Panc1 (cell line): ENCODE results near the gene HERC5.

ENCODE experiments used
- CTCF ChIP-seq: fragments of 450-650 bp; IDR thresholded peaks from 2 replicates; pipeline ENCODE4 v1.5.1; 2017; ENCODE audit warnings: mild to moderate bottlenecking
- POLR2AphosphoS5 ChIP-seq: IDR thresholded peaks from 2 replicates; pipeline ENCODE4 v1.6.1; 2012; ENCODE audit warnings: mild to moderate bottlenecking, low read depth, low read length, moderate library complexity
- REST ChIP-seq, 2 experiments: IDR thresholded peaks; 2 replicates each; pipeline ENCODE4 v1.6.1; 2011 to 2012; ENCODE audit warnings: low read depth in 2 of 2, control low read depth in 1 of 2, low read length in 1 of 2, mild to moderate bottlenecking in 1 of 2, moderate library complexity in 1 of 2; ENCODE audit not compliant: insufficient read depth in 1 of 2
- SIN3A ChIP-seq: IDR thresholded peaks from 2 replicates; pipeline ENCODE4 v1.6.1; 2012; ENCODE audit warnings: low read depth, mild to moderate bottlenecking, low read length, moderate library complexity, borderline replicate concordance; ENCODE audit not compliant: insufficient read depth
- TCF7L2 ChIP-seq: IDR thresholded peaks from 2 replicates; pipeline ENCODE4 v1.6.1; 2011; ENCODE audit warnings: mild to moderate bottlenecking, low read depth, low read length, inconsistent platforms

GRCh38 chr4:88446124-88446523 is 10.8 kb upstream of the HERC5 start:
- no peak for TF ChIP-seq CTCF
- TF ChIP-seq POLR2AphosphoS5: no peak
- no peak for TF ChIP-seq TCF7L2
- no peak for TF ChIP-seq SIN3A
- no peak for TF ChIP-seq REST (IDR thresholded peaks at IDR 0.05; ENCODE audit: insufficient read depth in 1 of 2, low read depth in 2 of 2, low read length in 1 of 2)
